Fibroblast of skin of left quadriceps (primary cell): ENCODE results near the gene BIRC7.
"Not testable (repeated sequence)": the region's sequence is repeated elsewhere in the genome, so short reads cannot be mapped to it uniquely, and the experiment has no call there.

Experiments used
- DNase-seq, 2 experiments: peaks; one replicate each; pipeline ENCODE4 v3.0.0-alpha.2; 2013; ENCODE audit warnings: low read depth in 2 of 2

Gene BIRC7

DNA sequence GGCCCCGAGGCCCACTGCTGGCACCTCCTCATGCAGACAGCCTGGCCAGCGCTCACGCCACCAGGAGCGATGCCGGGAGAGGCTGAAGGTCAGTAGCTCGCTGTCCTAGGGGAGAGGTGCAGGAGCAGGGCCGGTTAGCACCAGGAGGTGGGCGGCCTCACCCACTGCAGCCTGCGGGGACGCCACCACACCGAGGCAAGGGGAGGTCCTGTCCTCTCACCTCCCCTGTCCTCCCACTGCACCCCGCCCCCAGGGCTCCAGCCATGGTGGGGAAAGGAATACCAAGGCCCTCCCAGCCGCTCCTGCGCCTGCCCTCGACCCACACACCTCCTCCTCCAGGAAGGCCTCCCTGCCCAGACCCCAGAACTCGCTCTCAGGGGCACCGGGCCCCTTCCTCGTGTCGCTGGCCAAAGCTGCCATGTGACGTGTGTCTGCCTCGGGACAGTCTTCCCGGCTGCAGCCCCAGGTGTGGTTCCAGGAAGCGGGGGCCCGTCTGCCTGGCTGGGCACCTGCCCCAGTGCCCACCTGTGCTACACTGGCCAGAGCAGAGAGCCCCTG is 12.0 kb downstream of the BIRC7 start:
- no peak for DNase-seq

DNA sequence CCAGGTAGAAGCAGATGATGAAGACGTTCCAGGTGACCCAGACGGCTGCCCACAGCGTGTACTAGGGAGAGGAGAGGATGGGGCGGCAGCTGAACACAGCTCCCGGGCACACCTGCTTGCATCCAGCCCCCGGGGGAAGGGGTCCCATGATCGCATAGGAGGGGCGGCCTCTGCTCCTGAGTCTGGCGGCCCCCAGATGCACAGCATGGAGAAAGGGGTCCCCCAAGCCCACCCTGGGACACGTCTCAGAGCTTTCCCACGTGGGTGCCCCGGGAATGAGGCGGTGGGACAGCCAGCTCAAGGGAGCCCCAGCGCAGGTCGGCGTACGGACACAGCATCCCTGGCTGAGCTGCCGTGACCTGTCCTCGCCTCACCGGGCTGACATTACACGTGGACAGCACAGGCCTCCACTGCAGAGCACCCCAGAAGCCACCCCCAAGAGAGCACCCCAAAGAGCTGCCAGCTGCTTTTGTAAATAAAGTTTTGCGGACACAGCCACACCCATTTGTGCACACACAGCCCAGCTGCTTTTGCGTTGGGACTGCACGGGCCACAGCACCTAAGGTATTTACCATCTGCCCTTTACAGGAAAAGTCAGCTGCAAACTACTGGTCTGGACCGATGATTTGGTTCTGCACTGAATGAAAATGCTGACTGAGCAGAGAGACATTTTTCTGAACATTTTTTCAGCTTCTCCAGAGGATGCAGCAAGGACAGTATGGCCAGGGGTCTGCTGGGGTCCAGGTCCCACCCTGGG is 13.3 kb downstream of the BIRC7 start:
- DNase-seq = no peak

DNA sequence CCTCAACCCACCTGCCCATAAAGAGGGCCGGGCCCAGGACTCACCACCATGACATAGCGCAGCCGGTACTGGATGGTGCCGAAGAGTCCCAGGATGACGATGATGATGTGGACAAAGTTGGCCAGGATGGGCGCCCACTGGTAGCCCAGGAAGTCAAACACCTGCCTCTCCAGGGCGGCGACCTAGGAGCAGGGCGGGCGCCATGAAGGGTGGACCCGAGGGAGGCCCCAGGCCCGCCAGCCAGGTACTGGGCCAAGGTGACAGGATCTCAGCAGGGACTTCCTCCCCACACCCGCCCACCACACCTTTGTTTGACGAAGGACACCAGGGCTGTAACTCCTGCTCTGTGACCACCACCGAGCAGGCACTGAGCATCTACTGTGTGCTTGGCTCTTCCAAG is 14.2 kb downstream of the BIRC7 start:
- DNase-seq = no peak

DNA sequence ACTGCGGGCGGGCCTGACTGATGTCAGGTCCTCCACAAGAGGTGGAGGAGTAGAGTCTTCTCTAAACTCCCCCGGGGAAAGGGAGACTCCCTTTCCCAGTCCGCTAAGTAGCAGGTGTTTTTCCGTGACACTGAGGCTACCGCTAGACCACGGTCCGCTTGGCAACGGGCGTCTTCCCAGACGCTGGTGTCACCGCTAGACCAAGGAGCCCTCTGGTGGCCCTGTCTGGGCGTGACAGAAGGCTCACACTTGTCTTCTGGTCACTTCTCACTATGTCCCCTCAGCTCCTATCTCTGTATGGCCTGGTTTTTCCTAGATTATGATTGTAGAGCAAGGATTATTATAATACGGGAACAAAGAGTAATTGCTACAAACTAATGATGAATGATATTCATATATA is 15.6 kb downstream of the BIRC7 start:
- not testable (repeated sequence) for DNase-seq

DNA sequence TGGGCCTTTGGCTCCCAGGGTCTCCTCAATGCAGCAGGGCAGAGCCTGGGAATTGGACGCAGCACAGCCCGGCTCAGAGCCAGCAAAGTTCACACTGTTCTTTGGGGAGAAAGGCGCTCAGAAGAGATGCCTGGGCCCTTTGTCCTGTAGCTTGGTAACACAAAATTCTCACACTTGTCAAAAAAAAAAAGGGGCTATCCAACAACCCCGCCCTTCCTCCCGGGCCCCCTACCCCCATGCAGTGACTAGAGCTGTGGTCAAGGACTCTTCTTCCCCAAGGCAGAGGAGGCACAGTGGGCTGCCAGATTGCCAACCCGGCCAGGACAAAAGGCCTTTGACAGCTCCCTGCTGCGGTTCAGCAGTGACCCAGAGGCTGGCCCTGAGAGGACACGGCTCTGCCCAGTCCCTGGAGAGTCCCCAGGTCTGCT is 16.6 kb downstream of the BIRC7 start:
- no peak for DNase-seq

DNA sequence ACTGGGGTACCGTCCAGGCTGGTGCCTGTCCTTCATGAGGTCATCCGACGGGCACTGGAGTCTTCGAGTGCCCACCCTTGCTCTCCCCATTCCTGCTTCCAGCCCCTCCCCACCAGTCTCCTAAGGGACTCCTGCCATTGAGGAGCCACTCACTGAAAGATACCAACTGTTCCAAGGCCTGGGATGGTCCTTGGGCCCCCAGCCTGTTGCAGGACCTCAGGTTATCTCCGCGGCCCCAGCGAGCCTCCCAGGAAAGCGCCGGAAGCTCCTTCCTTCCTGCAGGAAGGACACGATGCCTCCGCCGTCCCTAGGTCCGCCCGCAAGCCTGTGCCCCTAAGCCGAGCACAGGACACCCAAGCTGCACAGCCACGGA is 17.3 kb downstream of the BIRC7 start:
- no peak for DNase-seq

DNA sequence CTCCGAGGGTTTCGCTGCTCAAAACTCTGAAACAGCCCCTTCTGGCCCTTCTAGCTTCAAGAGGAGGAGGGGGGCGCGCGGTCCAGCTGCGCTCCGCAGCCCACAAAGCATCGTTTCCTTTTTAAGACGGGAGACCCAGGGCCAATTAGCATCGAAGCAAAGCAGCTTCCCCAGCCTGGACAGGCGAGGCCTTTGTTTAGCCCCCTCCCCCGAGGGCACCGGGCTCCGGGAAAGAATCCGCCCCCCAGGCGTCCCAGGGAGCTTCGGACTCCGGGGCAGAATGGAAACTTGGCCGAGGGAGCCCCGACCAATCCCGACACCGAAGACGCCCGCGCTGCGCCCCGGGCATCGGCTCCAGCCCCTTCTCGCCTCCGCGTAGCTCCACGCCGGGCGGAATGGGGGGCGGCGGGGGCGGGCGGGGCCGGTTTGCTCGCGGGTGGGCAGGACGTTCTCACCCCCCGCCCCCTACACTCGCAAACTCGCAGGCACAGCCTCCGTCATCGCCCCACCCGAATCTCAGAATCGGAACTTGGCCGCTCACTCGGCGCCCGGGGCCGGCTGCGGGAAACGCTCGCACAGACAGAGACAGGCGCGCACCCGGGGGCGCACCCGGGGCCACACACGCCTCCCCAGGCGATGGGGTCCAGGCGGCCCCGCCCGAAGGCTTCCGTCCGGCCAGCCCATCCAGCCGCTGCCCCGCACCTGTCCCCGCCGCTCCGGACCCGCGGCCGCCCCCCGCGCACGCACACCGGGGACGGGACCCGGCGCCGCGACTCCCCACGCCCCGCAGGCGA is 17.9 kb downstream of the BIRC7 start:
- DNase-seq = no peak

DNA sequence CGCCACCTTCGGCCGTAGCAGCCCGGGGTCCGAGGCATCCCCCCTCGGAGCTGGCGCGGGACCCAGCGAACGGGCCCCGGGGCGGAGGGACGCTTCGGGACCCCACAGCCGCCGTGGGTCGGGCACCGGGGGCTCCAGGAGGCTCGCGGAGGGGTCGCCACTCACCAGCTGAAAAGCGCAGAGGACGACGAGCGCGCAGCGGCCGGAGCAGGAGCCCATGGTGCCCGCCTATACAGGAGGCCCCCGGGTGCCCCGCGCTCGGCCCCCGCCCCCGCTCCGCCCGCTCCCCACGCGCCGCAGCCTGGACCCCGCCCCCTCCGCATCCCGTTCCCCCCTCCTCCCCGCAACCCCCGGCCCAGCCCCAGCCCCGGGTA is 18.5 kb downstream of the BIRC7 start, which contains the start of gene NKAIN4:
Gene NKAIN4, minus strand, starts transcription at position 232 of the 374 bp plus-strand sequence. Its CDS starts 13 bp downstream, at position 219.
- no peak for DNase-seq

DNA sequence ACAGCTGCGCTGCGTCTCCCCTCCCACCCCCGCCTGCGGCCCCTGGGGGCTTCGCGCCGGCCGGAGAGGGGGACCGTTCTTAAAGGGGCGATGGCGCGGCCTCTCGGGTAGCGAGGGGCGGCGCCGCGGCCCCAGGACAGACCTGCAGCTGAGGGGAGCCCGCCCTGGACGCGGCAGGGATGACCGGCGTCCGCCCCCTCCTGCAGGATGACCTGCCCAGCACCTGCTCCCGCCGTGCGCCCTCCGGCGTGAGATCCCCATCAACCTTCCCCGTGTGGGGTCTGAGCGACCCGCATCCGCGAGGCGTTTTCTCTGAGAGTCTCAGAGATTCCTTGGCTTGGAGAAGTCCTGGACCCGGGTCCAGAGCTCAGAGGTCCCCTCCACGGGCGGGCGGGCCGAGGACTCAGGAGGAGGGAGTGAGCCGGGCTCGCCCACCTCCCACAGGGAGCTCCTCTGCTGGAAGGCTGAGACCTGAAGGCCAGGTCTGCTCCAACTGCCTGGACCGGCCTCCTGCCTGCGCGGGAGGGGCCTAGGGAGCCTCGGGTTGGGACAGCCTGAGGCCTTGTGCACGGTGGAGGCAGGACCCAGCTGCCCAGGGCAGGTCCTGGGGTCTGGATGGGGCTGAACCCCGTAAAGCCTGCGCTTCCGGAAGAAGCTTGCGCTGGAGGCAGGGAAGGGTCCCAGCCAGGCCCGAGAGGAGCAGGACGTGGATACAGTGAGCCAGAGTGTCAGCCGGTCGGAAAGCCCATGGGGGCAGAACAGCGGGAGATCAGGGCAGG is 19.1 kb downstream of the BIRC7 start:
- DNase-seq = no peak

DNA sequence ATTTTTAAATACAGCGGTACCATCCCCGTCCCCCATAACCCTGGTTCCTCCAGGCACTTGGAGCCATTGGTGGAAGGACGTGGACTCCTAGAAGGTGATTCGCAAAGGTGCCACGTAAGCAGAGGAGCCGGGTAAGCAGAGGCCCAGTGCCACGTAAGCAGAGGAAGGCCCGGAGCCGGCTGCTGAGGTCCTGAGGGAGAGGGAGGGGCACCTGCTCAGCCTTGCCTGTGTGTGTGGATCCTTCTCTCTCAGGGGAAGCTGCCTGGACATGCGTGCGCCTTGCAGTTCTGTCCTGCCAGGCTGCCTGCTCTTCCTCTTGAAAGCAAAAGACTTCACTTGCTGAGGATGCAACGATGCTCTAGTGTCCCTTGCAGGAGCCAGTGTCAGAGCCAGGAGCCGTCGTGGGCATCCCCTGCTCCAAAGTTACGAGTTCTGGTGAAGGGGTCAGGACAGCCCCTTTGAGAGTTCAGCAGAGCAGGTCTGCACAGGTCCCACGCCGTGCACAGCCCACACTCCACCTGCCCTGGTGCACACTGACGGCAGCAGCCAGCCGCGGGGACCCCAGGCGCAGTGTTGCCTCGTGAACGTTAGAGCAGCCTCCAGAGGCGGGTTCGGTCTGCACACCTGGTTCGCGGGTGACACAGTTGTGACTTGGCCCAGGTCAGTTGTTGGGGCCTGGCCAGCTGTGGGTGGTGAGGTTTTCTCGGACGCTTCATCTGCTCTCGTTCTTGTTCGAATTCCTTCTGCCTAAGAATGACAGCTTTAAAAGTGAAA is 20.4 kb downstream of the BIRC7 start:
- no peak for DNase-seq

DNA sequence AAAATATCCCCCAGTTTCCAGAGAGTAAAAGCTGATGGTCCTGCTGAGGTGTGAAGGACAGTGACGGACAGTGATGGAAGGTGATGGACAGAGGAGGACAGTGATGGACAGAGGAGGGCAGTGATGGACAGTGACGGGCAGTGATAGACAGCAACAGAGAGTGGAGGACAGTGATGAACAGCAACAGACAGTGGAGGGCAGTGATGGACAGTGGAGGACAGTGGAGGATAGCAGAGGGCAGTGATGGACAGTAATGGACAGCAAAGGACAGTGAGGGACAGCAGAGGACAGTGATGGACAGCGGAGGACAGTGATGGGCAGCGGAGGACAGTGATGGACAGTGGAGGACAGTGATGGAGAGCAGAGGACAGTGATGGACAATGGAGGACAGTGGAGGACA is 21.2 kb downstream of the BIRC7 start:
- no peak for DNase-seq

DNA sequence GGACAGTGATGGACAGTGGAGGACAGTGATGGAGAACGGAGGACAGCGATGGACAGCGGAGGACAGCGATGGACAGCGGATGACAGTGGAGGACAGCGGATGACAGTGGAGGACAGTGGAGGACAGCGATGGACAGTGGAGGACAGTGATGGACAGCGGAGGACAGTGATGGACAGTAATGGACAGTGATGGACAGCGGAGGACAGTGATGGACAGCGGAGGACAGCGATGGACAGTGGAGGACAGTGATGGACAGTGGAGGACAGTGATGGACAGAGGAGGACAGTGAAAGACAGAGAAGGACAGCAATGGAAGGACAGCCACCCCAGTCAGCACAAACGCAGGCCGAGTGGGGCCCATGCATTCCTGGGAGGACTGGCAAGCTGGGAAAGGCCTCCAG is 21.9 kb downstream of the BIRC7 start:
- no peak for DNase-seq

DNA sequence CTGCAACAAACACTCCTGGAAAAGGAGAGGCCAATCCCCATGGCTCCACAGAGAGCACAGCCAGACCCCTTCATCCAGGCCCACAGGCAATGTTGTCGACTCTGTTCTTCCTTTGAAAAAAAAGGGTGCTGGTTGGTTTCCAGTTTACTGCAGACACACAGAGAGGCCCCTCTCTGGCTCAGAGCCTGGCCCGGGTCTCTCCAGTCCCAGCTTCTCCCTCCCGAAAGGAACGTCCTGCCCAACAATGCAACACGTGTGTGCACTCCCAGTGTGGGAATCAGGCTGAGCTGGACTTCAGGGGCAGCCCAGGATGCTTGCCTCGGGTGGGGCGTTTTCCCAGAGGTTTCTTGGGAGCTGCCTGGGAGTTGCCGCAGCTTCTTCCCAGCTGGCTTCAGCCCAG is 23.1 kb downstream of the BIRC7 start:
- DNase-seq = no peak

DNA sequence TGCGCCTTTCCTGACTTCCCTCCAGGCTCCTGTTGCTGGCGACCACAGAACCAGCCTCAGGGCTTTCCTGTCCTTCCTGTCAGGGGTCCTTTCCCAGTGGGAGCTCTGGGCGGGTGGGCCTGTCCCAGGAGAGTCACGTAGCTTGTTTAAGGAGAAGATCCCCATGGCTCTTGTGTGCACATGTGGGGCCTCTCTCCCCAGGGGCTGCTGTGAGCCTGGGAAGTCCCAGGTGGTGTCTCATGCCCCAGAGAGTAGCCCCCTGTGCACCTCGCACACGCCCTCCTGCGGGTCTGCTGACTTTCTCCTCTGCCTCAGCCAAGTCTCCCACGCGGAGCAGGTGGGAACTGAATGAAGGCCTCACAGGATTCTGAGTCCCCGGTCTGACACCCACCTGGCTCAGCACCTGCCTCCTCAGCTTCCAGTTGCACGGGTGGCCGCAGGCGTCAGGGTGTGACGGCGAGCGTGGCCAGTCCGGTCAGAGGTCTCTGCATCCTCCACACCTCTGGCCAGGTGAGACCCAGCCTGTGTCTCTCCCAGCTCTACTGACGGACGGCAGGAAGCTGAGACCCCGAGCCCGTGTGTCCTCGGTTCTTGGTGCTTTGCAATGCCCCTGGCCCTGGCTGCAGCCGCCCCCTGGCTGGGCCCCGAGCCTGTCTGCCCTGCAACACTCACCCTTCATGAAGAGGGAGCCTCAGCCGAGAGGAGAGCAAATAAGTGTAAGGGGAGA is 24.2 kb downstream of the BIRC7 start:
- no peak for DNase-seq

DNA sequence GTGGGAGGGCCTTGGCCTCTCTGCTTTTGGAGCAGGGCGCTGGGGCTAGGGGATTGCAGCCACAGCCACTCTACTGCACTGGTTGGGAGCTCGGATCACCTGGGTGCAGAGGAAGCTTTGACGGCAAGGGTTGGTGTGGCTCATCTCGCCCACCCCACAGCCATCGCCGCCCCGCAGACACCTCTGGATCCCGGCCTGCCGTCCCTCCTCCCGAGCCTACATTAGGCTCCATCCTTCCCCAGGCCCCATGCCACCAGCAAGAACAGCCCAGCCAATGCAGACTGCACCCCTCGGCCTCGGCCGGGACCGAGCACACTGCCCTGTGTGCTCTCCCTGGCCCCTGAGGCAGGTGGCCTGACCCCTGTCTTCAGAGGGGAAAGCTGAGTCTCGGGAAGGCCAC is 24.8 kb downstream of the BIRC7 start:
- no peak for DNase-seq

DNA sequence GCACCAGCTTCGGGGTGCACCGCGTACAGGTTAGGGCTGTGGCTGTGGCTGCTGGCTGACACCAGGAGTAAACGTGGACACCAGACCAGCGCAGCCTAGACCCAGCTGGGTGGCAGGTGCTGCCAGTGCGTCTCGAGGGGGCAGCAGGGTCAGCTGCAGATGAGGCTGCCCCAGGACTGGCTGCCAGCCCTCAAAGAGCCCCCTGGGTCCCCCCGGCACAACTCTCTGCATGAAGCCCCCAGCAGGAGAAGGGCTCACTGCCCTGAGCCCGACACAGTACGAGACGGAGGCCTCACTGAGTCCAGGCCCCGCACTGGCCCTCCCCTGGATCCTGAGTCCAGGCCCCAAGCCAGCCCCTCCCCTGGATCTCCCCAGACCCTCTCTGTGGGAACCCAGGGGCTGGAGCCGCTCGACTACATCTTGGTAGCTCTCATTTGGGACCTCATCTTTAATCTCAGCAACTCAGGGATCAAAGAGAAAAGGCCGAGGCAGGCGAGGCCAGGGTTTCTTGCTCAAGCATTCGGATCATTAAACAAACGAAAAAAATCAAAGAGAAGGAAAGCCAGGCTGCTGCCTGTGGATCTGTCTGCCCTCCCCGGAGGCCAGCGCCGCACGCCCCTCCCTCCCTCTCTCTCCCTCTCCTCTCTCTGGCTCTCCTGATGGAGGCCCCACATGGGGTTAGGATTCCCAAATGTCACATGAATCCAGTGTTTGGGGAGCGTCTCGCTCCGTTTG is 25.5 kb downstream of the BIRC7 start:
- DNase-seq = no peak

DNA sequence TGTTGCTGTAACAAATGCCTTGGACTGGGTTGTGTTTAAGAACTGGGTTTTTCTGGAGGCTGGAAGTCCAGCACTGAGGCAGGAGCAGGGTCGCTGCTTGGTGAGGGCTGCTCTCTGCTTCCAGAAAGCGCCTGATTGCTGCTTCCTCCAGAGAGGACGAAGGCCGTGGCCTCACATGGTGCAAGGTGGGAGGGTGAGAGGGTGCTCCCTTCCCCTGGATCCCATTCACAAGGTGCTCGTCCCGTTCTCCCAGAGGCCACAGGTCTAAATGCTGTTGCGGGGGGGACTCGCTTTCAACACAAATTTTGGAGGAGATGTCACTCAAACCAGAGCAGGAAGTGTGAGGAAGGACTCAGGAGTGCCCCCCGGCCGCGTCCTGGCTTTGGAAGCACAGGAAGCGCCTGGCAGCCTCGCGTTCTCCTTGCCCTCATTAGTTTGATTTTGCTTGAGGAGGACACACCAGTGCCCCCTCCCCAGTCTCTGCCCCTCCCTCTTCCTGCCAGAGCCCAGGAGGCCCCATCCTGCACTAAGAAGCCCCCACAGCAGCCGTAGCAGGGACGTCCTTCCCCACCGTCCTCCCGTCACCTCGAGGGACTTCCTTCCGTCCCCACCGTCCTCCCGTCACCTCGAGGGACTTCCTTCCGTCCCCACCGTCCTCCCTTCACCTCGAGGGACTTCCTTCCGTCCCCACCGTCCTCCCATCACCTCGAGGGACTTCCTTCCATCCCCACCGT is 26.3 kb downstream of the BIRC7 start:
- DNase-seq = no peak

DNA sequence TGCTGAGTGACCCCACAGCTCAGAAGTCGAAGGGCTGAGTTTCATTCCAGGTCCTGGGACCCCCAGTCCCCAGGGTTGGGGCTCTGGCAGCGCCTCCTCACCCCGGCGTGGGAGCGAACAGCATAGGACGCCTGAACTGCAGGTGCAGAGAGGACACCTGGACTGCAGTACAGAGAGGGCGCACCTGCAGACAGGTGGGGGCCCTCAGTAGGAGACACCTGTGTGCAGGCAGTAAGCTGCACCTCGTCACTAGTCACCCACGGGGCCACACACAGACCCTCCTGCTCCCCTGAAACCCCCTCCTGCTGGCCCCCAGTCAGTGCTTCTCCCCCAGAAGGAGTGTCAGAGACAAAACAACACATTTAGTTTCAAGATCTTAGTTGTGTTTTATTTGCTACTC is 27.1 kb downstream of the BIRC7 start:
- no peak for DNase-seq

DNA sequence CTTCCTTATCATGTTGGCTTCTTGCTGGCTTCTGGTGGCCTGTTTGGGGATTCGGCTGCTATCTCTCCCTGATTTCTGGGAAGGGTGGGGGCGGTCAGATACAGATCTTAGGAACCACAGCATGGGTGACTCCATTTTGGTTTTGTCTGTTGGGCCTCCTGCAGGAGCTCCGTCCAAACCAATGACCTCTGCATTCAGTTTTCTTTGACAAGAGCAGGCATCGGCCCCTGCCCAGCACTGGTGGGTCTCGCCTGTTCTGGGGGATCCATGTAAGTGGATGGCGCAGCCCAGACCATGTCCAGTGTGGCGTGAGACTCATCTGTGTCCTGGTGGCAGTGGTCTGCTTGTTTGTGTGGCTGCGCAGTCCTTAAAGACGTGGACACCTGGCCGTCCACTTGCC is 28.3 kb downstream of the BIRC7 start:
- no peak for DNase-seq
